ENCODE results near the gene SYNE4. TPM values are rescaled to one million over a fixed set of nuclear protein-coding genes. Genes with fewer than 3 reads are reported as not detected.

Gene SYNE4
- total and polyA plus RNA-seq, 9 of the 15 experiments (the other 6 are each of a cell fraction or from before 2014, with no cell fraction given): 0.03 to 0.65 (median 0.29) TPM

DNA sequence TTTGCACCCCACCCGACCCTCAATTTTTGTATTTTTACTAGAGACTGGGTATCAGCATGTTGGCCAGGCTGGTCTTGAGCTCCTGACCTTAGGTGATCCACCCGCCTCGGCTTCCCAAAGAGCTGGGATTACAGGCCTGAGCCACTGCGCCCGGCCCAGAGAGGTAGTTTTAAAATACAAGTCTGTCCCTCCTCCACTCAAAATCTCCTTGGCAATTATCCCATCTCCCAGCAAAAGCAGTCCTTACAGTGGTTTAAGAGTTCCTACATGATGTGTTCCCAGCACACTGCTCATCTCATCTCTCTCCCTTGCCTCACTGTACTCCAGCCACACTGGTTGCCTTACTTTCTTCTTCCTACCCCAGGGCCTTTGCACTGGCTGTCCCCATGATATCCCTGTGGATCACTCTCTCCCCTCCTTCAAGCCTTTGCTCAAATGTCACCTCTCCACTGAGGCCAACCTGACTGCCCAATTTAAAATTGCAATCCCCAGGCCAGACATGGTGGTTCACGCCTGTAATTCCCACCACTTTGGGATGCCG, 48.1 kb downstream of the SYNE4 start:
- no peak overlapping the region for H2AFZ ChIP-seq (ENCODE audit: low read depth, low read length)
- no peaks in the 10 kb centered on the region for H3K9me3 ChIP-seq (replicated peaks; ENCODE audit: control insufficient read depth, insufficient read depth, low read depth, low read length)
- H3K9me1 ChIP-seq (ENCODE audit: control insufficient read depth, insufficient read depth, low read length): no peaks in the 10 kb centered on the region
- FAIRE-seq (no peak), DNase-seq (ENCODE audit: extremely low read depth in 1 of 4, low spot score in 3 of 4) (no peak), ATAC-seq (no peak)
- POLR2A ChIA-PET: interaction anchor here (0.7 kb wide), 1 partner anchor 134 kb away, joined by 3 read pairs; no protein-coding TSS in a partner anchor
- no peak overlapping the region for H3K9ac ChIP-seq (ENCODE audit: insufficient read depth in 1 of 2, low read depth in 2 of 2, low read length in 2 of 2)
- no TSS peak for BruUV-seq (replicated peaks)
- H3K27ac ChIP-seq (ENCODE audit: extremely low read depth, low read depth, low read length): no peak overlapping the region
- H3K27me3 ChIP-seq (ENCODE audit: control insufficient read depth in 2 of 2, insufficient read depth in 2 of 2, low read length in 2 of 2): peaks cover 30 to 39% of the 10 kb centered on the region in 2 experiments; a peak in 3 of 5 replicates
- intact Hi-C loops (cut with micrococcal nuclease) (no loop called here), in situ Hi-C loops (cut with MboI) (no loop called here)
- H3K36me3 ChIP-seq (ENCODE audit: control insufficient read depth, insufficient read depth, low read length): no peaks in the 10 kb centered on the region
- CTCF ChIA-PET (ENCODE audit: low intra/inter-chr PET ratio): no interaction called here
- H4K20me1 ChIP-seq (replicated peaks; ENCODE audit: control insufficient read depth, insufficient read depth, low read length): no peaks in the 10 kb centered on the region
- no peak overlapping the region for H3K4me3 ChIP-seq
- WGBS (ENCODE audit: insufficient coverage, low coverage, missing lambda C conversion rate): 5% methylated on average over 7 of the region's 7 CpGs
- H3K79me2 ChIP-seq (ENCODE audit: control insufficient read depth, insufficient read depth, low read length): no peaks in the 10 kb centered on the region
- H3K4me2 ChIP-seq (ENCODE audit: insufficient read depth, low read length): no peak overlapping the region
- H3K4me1 ChIP-seq (replicated peaks in 1 of 2; ENCODE audit: control insufficient read depth in 2 of 2, insufficient read depth in 2 of 2, low read length in 2 of 2): peaks cover 0 to 14% of the 10 kb centered on the region in 2 experiments; a peak in 2 of 5 replicates
- no peak for TF ChIP-seq CREM (IDR thresholded peaks at IDR 0.05; ENCODE audit: low read depth)
- no peak for TF ChIP-seq ELF1 (tag; IDR thresholded peaks at IDR 0.05)
- TF ChIP-seq, protein P1, sequence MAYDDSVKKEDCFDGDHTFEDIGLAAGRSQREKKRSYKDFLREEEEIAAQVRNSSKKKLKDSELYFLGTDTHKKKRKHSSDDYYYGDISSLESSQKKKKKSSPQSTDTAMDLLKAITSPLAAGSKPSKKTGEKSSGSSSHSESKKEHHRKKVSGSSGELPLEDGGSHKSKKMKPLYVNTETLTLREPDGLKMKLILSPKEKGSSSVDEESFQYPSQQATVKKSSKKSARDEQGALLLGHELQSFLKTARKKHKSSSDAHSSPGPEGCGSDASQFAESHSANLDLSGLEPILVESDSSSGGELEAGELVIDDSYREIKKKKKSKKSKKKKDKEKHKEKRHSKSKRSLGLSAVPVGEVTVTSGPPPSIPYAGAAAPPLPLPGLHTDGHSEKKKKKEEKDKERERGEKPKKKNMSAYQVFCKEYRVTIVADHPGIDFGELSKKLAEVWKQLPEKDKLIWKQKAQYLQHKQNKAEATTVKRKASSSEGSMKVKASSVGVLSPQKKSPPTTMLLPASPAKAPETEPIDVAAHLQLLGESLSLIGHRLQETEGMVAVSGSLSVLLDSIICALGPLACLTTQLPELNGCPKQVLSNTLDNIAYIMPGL (CRISPR knock-in tag; IDR thresholded peaks at IDR 0.05): no peak
- TF ChIP-seq, protein P2, sequence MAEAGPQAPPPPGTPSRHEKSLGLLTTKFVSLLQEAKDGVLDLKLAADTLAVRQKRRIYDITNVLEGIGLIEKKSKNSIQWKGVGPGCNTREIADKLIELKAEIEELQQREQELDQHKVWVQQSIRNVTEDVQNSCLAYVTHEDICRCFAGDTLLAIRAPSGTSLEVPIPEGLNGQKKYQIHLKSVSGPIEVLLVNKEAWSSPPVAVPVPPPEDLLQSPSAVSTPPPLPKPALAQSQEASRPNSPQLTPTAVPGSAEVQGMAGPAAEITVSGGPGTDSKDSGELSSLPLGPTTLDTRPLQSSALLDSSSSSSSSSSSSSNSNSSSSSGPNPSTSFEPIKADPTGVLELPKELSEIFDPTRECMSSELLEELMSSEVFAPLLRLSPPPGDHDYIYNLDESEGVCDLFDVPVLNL (CRISPR knock-in tag; IDR thresholded peaks at IDR 0.05; ENCODE audit: low read depth): no peak
- TF ChIP-seq, protein P3, sequence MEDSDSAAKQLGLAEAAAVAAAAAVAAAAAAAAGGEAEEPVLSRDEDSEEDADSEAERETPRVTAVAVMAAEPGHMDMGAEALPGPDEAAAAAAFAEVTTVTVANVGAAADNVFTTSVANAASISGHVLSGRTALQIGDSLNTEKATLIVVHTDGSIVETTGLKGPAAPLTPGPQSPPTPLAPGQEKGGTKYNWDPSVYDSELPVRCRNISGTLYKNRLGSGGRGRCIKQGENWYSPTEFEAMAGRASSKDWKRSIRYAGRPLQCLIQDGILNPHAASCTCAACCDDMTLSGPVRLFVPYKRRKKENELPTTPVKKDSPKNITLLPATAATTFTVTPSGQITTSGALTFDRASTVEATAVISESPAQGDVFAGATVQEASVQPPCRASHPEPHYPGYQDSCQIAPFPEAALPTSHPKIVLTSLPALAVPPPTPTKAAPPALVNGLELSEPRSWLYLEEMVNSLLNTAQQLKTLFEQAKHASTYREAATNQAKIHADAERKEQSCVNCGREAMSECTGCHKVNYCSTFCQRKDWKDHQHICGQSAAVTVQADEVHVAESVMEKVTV (CRISPR knock-in tag; IDR thresholded peaks at IDR 0.05): no peak
- TF ChIP-seq, protein P4, sequence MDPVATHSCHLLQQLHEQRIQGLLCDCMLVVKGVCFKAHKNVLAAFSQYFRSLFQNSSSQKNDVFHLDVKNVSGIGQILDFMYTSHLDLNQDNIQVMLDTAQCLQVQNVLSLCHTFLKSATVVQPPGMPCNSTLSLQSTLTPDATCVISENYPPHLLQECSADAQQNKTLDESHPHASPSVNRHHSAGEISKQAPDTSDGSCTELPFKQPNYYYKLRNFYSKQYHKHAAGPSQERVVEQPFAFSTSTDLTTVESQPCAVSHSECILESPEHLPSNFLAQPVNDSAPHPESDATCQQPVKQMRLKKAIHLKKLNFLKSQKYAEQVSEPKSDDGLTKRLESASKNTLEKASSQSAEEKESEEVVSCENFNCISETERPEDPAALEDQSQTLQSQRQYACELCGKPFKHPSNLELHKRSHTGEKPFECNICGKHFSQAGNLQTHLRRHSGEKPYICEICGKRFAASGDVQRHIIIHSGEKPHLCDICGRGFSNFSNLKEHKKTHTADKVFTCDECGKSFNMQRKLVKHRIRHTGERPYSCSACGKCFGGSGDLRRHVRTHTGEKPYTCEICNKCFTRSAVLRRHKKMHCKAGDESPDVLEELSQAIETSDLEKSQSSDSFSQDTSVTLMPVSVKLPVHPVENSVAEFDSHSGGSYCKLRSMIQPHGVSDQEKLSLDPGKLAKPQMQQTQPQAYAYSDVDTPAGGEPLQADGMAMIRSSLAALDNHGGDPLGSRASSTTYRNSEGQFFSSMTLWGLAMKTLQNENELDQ (CRISPR knock-in tag; IDR thresholded peaks at IDR 0.05; ENCODE audit: borderline replicate concordance): no peak
- TF ChIP-seq MYNN (IDR thresholded peaks at IDR 0.05): peak; percentile 96
- TF ChIP-seq MYNN (CRISPR knock-in tag; IDR thresholded peaks at IDR 0.05): no peak
- TF ChIP-seq ZNF785 (CRISPR knock-in tag; IDR thresholded peaks at IDR 0.05): no peak
- TF ChIP-seq, protein P5, sequence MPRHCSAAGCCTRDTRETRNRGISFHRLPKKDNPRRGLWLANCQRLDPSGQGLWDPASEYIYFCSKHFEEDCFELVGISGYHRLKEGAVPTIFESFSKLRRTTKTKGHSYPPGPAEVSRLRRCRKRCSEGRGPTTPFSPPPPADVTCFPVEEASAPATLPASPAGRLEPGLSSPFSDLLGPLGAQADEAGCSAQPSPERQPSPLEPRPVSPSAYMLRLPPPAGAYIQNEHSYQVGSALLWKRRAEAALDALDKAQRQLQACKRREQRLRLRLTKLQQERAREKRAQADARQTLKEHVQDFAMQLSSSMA (CRISPR knock-in tag; IDR thresholded peaks at IDR 0.05): no peak
- no peak for TF ChIP-seq ARID1B (IDR thresholded peaks at IDR 0.05)
- no peak for TF ChIP-seq ZBTB17 (CRISPR knock-in tag; IDR thresholded peaks at IDR 0.05)
- no peak for TF ChIP-seq ZNF311 (CRISPR knock-in tag; IDR thresholded peaks at IDR 0.05)
- TF ChIP-seq FIP1L1 (IDR thresholded peaks at IDR 0.05; ENCODE audit: low read depth, low read length, poor library complexity, severe bottlenecking): no peak

All from K562 (cell line).